HEK293 (cell line): ENCODE data around the gene PRUNE2.

Experiments
- CTCF ChIA-PET: fragments of 350-600 bp; formaldehyde crosslinking; extraction: SDS; loops from one replicate; lab custom pipeline; 2021; ENCODE audit warnings: antibody characterized with exemption; lab: Yijun Ruan, JAX
- POLR2A ChIA-PET: fragments of 300-600 bp; formaldehyde crosslinking; extraction: SDS; loops from one replicate; lab custom pipeline; 2020; ENCODE audit warnings: antibody characterized with exemption, inconsistent platforms; lab: Yijun Ruan, JAX
- H3K27ac ChIP-seq: fragments of 200-500 bp; sonication (Bioruptor generic); 2 replicates; pipeline ENCODE4 v1.5.1; 2014; ENCODE audit warnings: low read depth, low read length, control low read depth, inconsistent platforms; ENCODE audit errors: extremely low read depth
- H3K36me3 ChIP-seq, 2 experiments: fragments of 200-500 bp in 1 of 2; sonication (Bioruptor generic) in 1 of 2; 1 replicate in 1 of 2; 2 replicates in 1 of 2; pipeline ENCODE4 v1.5.1; 2014 to 2017; ENCODE audit warnings: inconsistent platforms in 2 of 2, low read length in 2 of 2; ENCODE audit not compliant: control insufficient read depth in 2 of 2, insufficient read depth in 1 of 2
- H3K4me1 ChIP-seq: fragments of 200-500 bp; sonication (Bioruptor generic); 2 replicates; pipeline ENCODE4 v1.5.1; 2014; ENCODE audit warnings: mild to moderate bottlenecking, low read length, inconsistent platforms; ENCODE audit not compliant: control insufficient read depth, insufficient read depth
- H3K4me3 ChIP-seq: 2 replicates; pipeline ENCODE4 v1.5.1; 2011; ENCODE audit warnings: low read depth, mild to moderate bottlenecking, control low read depth, low read length, moderate library complexity
- H3K9me3 ChIP-seq: fragments of 200-500 bp; sonication (Bioruptor generic); 2 replicates; pipeline ENCODE4 v1.5.1; 2014; ENCODE audit warnings: low read depth, low read length, inconsistent platforms; ENCODE audit not compliant: control insufficient read depth, insufficient read depth
- MYNN ChIP-seq: fragments of 450-650 bp; formaldehyde crosslinking; IDR thresholded peaks from 2 replicates; pipeline ENCODE4 v1.5.1; 2016; ENCODE audit warnings: missing biosample characterization, missing genetic modification characterization, borderline replicate concordance
- OSR2 ChIP-seq: fragments of 450-650 bp; formaldehyde crosslinking; IDR thresholded peaks from 2 replicates; pipeline ENCODE4 v1.5.1; 2016; ENCODE audit warnings: missing biosample characterization, missing genetic modification characterization
- REPIN1 ChIP-seq: fragments of 450-650 bp; formaldehyde crosslinking; IDR thresholded peaks from 2 replicates; pipeline ENCODE4 v1.5.1; 2017; ENCODE audit warnings: missing biosample characterization, missing genetic modification characterization, low read depth
- SCRT1 ChIP-seq: fragments of 450-650 bp; formaldehyde crosslinking; IDR thresholded peaks from 2 replicates; pipeline ENCODE4 v1.5.1; 2016; ENCODE audit warnings: missing biosample characterization, missing genetic modification characterization, borderline replicate concordance
- SCRT2 ChIP-seq: fragments of 450-650 bp; formaldehyde crosslinking; IDR thresholded peaks from 2 replicates; pipeline ENCODE4 v1.5.1; 2016; ENCODE audit warnings: missing biosample characterization, missing genetic modification characterization
- ZBTB7A ChIP-seq: fragments of 450-650 bp; formaldehyde crosslinking; IDR thresholded peaks from 2 replicates; pipeline ENCODE4 v1.5.1; 2016; ENCODE audit warnings: low read depth, missing biosample characterization, missing genetic modification characterization
- ZFP69B ChIP-seq: fragments of 450-650 bp; formaldehyde crosslinking; IDR thresholded peaks from 2 replicates; pipeline ENCODE4 v1.5.1; 2016; ENCODE audit warnings: missing biosample characterization, missing genetic modification characterization
- ZNF174 ChIP-seq: fragments of 450-650 bp; formaldehyde crosslinking; IDR thresholded peaks from 2 replicates; pipeline ENCODE4 v1.5.0; 2017; ENCODE audit warnings: missing biosample characterization, mild to moderate bottlenecking, missing genetic modification characterization
- ZNF202 ChIP-seq: fragments of 450-650 bp; formaldehyde crosslinking; IDR thresholded peaks from 2 replicates; pipeline ENCODE4 v1.5.1; 2016; ENCODE audit warnings: missing biosample characterization, missing genetic modification characterization, borderline replicate concordance
- ZNF214 ChIP-seq: fragments of 450-650 bp; formaldehyde crosslinking; IDR thresholded peaks from 2 replicates; pipeline ENCODE4 v1.5.1; 2017; ENCODE audit warnings: missing biosample characterization, mild to moderate bottlenecking, missing genetic modification characterization, borderline replicate concordance
- ZNF302 ChIP-seq: fragments of 450-650 bp; formaldehyde crosslinking; IDR thresholded peaks from 2 replicates; pipeline ENCODE4 v1.5.1; 2016; ENCODE audit warnings: missing biosample characterization, missing genetic modification characterization, low read depth
- ZNF341 ChIP-seq: fragments of 450-650 bp; formaldehyde crosslinking; IDR thresholded peaks from 2 replicates; pipeline ENCODE4; 2016; ENCODE audit warnings: low read depth, missing biosample characterization, missing genetic modification characterization
- ZNF37A ChIP-seq: fragments of 450-650 bp; IDR thresholded peaks from 2 replicates; pipeline ENCODE4 v1.5.1; 2018; ENCODE audit warnings: missing biosample characterization, missing genetic modification characterization
- ZNF501 ChIP-seq: fragments of 450-650 bp; formaldehyde crosslinking; IDR thresholded peaks from 2 replicates; pipeline ENCODE4 v1.5.1; 2016; ENCODE audit warnings: missing biosample characterization, missing genetic modification characterization
- ZNF510 ChIP-seq: fragments of 450-650 bp; formaldehyde crosslinking; IDR thresholded peaks from 2 replicates; pipeline ENCODE4 v1.5.1; 2018; ENCODE audit warnings: mild to moderate bottlenecking, missing genetic modification characterization, missing biosample characterization; ENCODE audit not compliant: insufficient replicate concordance
- ZNF558 ChIP-seq: fragments of 450-650 bp; formaldehyde crosslinking; IDR thresholded peaks from 2 replicates; pipeline ENCODE4 v1.5.1; 2016; ENCODE audit warnings: missing biosample characterization, missing genetic modification characterization
- ZNF561 ChIP-seq: fragments of 450-650 bp; IDR thresholded peaks from 2 replicates; pipeline ENCODE4 v1.5.1; 2018; ENCODE audit warnings: missing biosample characterization, missing genetic modification characterization, borderline replicate concordance
- ZNF623 ChIP-seq: fragments of 450-650 bp; formaldehyde crosslinking; IDR thresholded peaks from 2 replicates; pipeline ENCODE4 v1.5.1; 2016; ENCODE audit warnings: missing biosample characterization, missing genetic modification characterization
- ZSCAN4 ChIP-seq: fragments of 450-650 bp; formaldehyde crosslinking; IDR thresholded peaks from 2 replicates; pipeline ENCODE4 v1.5.1; 2017; ENCODE audit warnings: missing biosample characterization, missing genetic modification characterization
- TF ChIP-seq, protein P1 (sequence below): IDR thresholded peaks from 2 replicates; pipeline ENCODE4 v1.6.1; 2011; ENCODE audit warnings: mild to moderate bottlenecking, low read depth, low read length, borderline replicate concordance

Gene PRUNE2

GRCh38 chr9:76613150-76613781 lies 292.6 kb downstream of the PRUNE2 start:
- POLR2A ChIA-PET, result no interaction called here
- no peaks in the 10 kb centered on the region for H3K4me1 ChIP-seq
- no peaks in the 10 kb centered on the region for H3K36me3 ChIP-seq
- TF ChIP-seq ZNF561, result no peak
- TF ChIP-seq, all 188 proteins: peak for 0
- CTCF ChIA-PET, result no interaction called here
- Histone ChIP-seq H3K4me3 (no peak overlapping the region), H3K27ac (no peak overlapping the region), H3K9me3 (no peaks in the 10 kb centered on the region)

DNA sequence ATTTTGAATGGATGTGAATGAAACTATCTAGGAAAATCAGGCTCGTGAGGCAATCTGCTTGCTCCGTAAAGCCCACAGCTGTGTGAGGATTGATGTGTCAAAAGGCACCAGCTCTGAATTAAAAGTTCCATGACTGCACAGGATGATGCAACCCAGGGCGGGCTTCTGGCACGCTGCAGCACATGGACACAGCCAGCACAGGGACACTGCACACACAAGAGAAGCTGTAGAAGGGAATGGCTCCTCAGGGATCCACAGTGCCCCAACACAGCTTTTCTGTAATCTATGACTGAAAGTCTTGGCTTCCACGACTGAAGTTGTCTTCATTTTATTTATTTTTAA lies 295.9 kb downstream of the PRUNE2 start:
- Histone ChIP-seq H3K4me3 (no peak overlapping the region), H3K36me3 (no peaks in the 10 kb centered on the region), H3K4me1 (no peaks in the 10 kb centered on the region), H3K9me3 (no peaks in the 10 kb centered on the region), H3K27ac (no peak overlapping the region)
- TF ChIP-seq REPIN1 (tag by site-specific recombination) (no peak), ZNF510 (tag by site-specific recombination) (no peak), ZNF623 (no peak), ZNF202 (tag by site-specific recombination) (no peak), ZNF174 (tag by site-specific recombination) (no peak), MYNN (tag by site-specific recombination) (peak; percentile 16; the same call in 1 of the 2 replicates)
- POLR2A ChIA-PET, result no interaction called here
- CTCF ChIA-PET, result interaction anchor here (1.2 kb wide), 1 partner anchor 49 kb away, joined by 4 read pairs; no protein-coding TSS in a partner anchor

GRCh38 chr9:76609285-76610010 lies 296.5 kb downstream of the PRUNE2 start:
- CTCF ChIA-PET, result interaction anchor here (1.2 kb wide), 1 partner anchor 49 kb away, joined by 4 read pairs; no protein-coding TSS in a partner anchor
- Histone ChIP-seq H3K4me3 (no peak overlapping the region), H3K9me3 (no peaks in the 10 kb centered on the region), H3K36me3 (no peaks in the 10 kb centered on the region)
- POLR2A ChIA-PET, result no interaction called here
- TF ChIP-seq SCRT1 (tag by site-specific recombination) (peak; percentile 84), OSR2 (no peak), SCRT2 (tag by site-specific recombination) (peak; percentile 87)
- TF ChIP-seq, all 188 proteins: peak for 2
- no peaks in the 10 kb centered on the region for H3K4me1 ChIP-seq
- no peak overlapping the region for H3K27ac ChIP-seq

- CTCF ChIA-PET, result no interaction called here
- Histone ChIP-seq H3K9me3 (no peaks in the 10 kb centered on the region), H3K36me3 (no peaks in the 10 kb centered on the region), H3K4me3 (no peak overlapping the region), H3K4me1 (no peaks in the 10 kb centered on the region), H3K27ac (no peak overlapping the region)
- POLR2A ChIA-PET, result no interaction called here
- TF ChIP-seq ZNF302 (tag by site-specific recombination) (no peak), ZFP69B (no peak), ZNF341 (tag by site-specific recombination) (no peak), ZNF501 (tag by site-specific recombination) (no peak), ZBTB7A (tag by site-specific recombination) (no peak), ZSCAN4 (tag by site-specific recombination) (no peak), ZNF214 (tag by site-specific recombination) (no peak), ZNF558 (tag by site-specific recombination) (no peak), ZNF37A (tag by site-specific recombination) (no peak)
- TF ChIP-seq, protein P1, sequence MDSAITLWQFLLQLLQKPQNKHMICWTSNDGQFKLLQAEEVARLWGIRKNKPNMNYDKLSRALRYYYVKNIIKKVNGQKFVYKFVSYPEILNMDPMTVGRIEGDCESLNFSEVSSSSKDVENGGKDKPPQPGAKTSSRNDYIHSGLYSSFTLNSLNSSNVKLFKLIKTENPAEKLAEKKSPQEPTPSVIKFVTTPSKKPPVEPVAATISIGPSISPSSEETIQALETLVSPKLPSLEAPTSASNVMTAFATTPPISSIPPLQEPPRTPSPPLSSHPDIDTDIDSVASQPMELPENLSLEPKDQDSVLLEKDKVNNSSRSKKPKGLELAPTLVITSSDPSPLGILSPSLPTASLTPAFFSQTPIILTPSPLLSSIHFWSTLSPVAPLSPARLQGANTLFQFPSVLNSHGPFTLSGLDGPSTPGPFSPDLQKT, result no peak
Observed at GRCh38 chr9:76608575-76609273, 297.2 kb downstream of the PRUNE2 start.
